ENCODE results near the gene TMTC2. TPM values are rescaled to one million over a fixed set of nuclear protein-coding genes. Genes with fewer than 3 reads are reported as not detected.

TMTC2 gene
- total RNA-seq, 1 donor from 2014 or later: 3.6 TPM

- no peak overlapping the region for H3K27ac Mint-ChIP-seq (ENCODE audit: unreplicated experiment)
- H3K4me3 Mint-ChIP-seq (ENCODE audit: unreplicated experiment): no peak overlapping the region
- DNase-seq (ENCODE audit: low spot score): no peak
- H3K9me3 Mint-ChIP-seq (ENCODE audit: unreplicated experiment): peaks cover 11% of the 10 kb centered on the region
- no peak for TF ChIP-seq CTCF (IDR thresholded peaks at IDR 0.05; ENCODE audit: unreplicated experiment)
- no peaks in the 10 kb centered on the region for H3K27me3 Mint-ChIP-seq (ENCODE audit: unreplicated experiment)
- peaks cover 20% of the 10 kb centered on the region for H3K36me3 Mint-ChIP-seq (ENCODE audit: low read depth, unreplicated experiment)
- no peaks in the 10 kb centered on the region for H3K4me1 Mint-ChIP-seq (ENCODE audit: unreplicated experiment)
Observed at GRCh38 chr12:83008703-83009102, 322.0 kb downstream of the TMTC2 start.

GRCh38 chr12:83010169-83010804, 323.6 kb downstream of the TMTC2 start:
- H3K9me3 Mint-ChIP-seq (ENCODE audit: unreplicated experiment): peaks cover 11% of the 10 kb centered on the region
- H3K4me1 Mint-ChIP-seq (ENCODE audit: unreplicated experiment): no peaks in the 10 kb centered on the region

GRCh38 chr12:83015390-83016217, 328.9 kb downstream of the TMTC2 start:
- Mint-ChIP-seq H3K27me3 (ENCODE audit: unreplicated experiment) (peaks cover 4% of the 10 kb centered on the region), H3K9me3 (ENCODE audit: unreplicated experiment) (no peaks in the 10 kb centered on the region), H3K27ac (ENCODE audit: unreplicated experiment) (no peak overlapping the region), H3K36me3 (ENCODE audit: low read depth, unreplicated experiment) (peaks cover under 1% of the 10 kb centered on the region), H3K4me3 (ENCODE audit: unreplicated experiment) (no peak overlapping the region), H3K4me1 (ENCODE audit: unreplicated experiment) (no peaks in the 10 kb centered on the region)
- no peak for DNase-seq (ENCODE audit: low spot score)
- TF ChIP-seq CTCF (IDR thresholded peaks at IDR 0.05; ENCODE audit: unreplicated experiment): no peak

More at GRCh38 chr12:83010169-83010804, 323.6 kb downstream of the TMTC2 start:
- no peak for DNase-seq (ENCODE audit: low spot score)
- Mint-ChIP-seq H3K27me3 (ENCODE audit: unreplicated experiment) (no peaks in the 10 kb centered on the region), H3K4me3 (ENCODE audit: unreplicated experiment) (peak overlapping the region; percentile 56), H3K36me3 (ENCODE audit: low read depth, unreplicated experiment) (peaks cover 20% of the 10 kb centered on the region), H3K27ac (ENCODE audit: unreplicated experiment) (no peak overlapping the region)
- no peak for TF ChIP-seq CTCF (IDR thresholded peaks at IDR 0.05; ENCODE audit: unreplicated experiment)

GRCh38 chr12:83016218-83016835, 329.6 kb downstream of the TMTC2 start:
- Mint-ChIP-seq H3K36me3 (ENCODE audit: low read depth, unreplicated experiment) (no peaks in the 10 kb centered on the region), H3K9me3 (ENCODE audit: unreplicated experiment) (no peaks in the 10 kb centered on the region), H3K4me1 (ENCODE audit: unreplicated experiment) (no peaks in the 10 kb centered on the region), H3K4me3 (ENCODE audit: unreplicated experiment) (no peak overlapping the region), H3K27me3 (ENCODE audit: unreplicated experiment) (peaks cover 4% of the 10 kb centered on the region), H3K27ac (ENCODE audit: unreplicated experiment) (no peak overlapping the region)
- no peak for DNase-seq (ENCODE audit: low spot score)
- TF ChIP-seq CTCF (IDR thresholded peaks at IDR 0.05; ENCODE audit: unreplicated experiment): no peak
